Measurements from ENCODE around the gene LTBP3. TPM values are rescaled to one million over a fixed set of nuclear protein-coding genes. Genes with fewer than 3 reads are reported as not detected.

LTBP3 gene
- total and polyA plus RNA-seq, 3 donors from 2014 or later = 58.1 to 126 (median 112) TPM

- H3K27ac ChIP-seq = no peak overlapping the region
- intact Hi-C loops (cut with DNase I; ENCODE audit: low total_unique reads) = no loop called here
- no peak for DNase-seq
- no peak overlapping the region for H3K4me3 ChIP-seq
- H3K9me3 ChIP-seq = no peaks in the 10 kb centered on the region
- WGBS, 2 donors = 87% methylated on average over 3 of the region's 3 CpGs; no CpG with 5 or more reads in 1 of the 2 donors
- no peaks in the 10 kb centered on the region for H3K36me3 ChIP-seq (ENCODE audit: low read depth, missing control alignments)
- H3K27me3 ChIP-seq = no peaks in the 10 kb centered on the region
- peaks cover 4% of the 10 kb centered on the region for H3K4me1 ChIP-seq
- TF ChIP-seq POLR2A (IDR thresholded peaks at IDR 0.05) (no peak), CTCF (IDR thresholded peaks at IDR 0.05) (no peak)
These were observed 37.0 kb upstream of the LTBP3 start for GRCh38 chr11:65595131-65595530.

- H3K36me3 ChIP-seq (ENCODE audit: low read depth, missing control alignments) = no peaks in the 10 kb centered on the region
- intact Hi-C loops (cut with DNase I; ENCODE audit: low total_unique reads) = no loop called here
- 74 to 75% methylated on average over 9 to 24 of the region's 26 CpGs for WGBS, 2 donors
- H3K27ac ChIP-seq = no peak overlapping the region
- no peaks in the 10 kb centered on the region for H3K9me3 ChIP-seq
- H3K27me3 ChIP-seq = no peaks in the 10 kb centered on the region
- peak; percentile 57 for DNase-seq
- H3K4me1 ChIP-seq = peaks cover 7% of the 10 kb centered on the region
- H3K4me3 ChIP-seq = no peak overlapping the region
- no peak for TF ChIP-seq POLR2A (IDR thresholded peaks at IDR 0.05)
- TF ChIP-seq CTCF (IDR thresholded peaks at IDR 0.05) = peak in 2 of 3 experiments; percentile 45
These were observed 35.6 kb upstream of the LTBP3 start for GRCh38 chr11:65593518-65594414.

- 73 to 84% methylated on average over 3 to 22 of the region's 22 CpGs for WGBS, 2 donors
- Histone ChIP-seq H3K27me3 (no peaks in the 10 kb centered on the region), H3K9me3 (no peaks in the 10 kb centered on the region), H3K4me3 (peak overlapping the region in 1 of 2 donors; percentile 41), H3K36me3 (ENCODE audit: low read depth, missing control alignments) (no peaks in the 10 kb centered on the region), H3K27ac (no peak overlapping the region), H3K4me1 (peaks cover 12% of the 10 kb centered on the region)
- no peak for DNase-seq
- intact Hi-C loops (cut with DNase I; ENCODE audit: low total_unique reads) = no loop called here
- TF ChIP-seq CTCF (IDR thresholded peaks at IDR 0.05) (no peak), POLR2A (IDR thresholded peaks at IDR 0.05) (no peak)
These were observed 34.8 kb upstream of the LTBP3 start for GRCh38 chr11:65592858-65593517.

- Histone ChIP-seq H3K4me3 (peak overlapping the region; percentile 18 to 41), H3K9me3 (no peaks in the 10 kb centered on the region), H3K27ac (peak overlapping the region in 1 of 2 donors; percentile 18), H3K36me3 (ENCODE audit: low read depth, missing control alignments) (no peaks in the 10 kb centered on the region), H3K4me1 (peaks cover 18% of the 10 kb centered on the region), H3K27me3 (no peaks in the 10 kb centered on the region)
- intact Hi-C loops (cut with DNase I; ENCODE audit: low total_unique reads) = no loop called here
- TF ChIP-seq POLR2A (IDR thresholded peaks at IDR 0.05) (no peak), CTCF (IDR thresholded peaks at IDR 0.05) (no peak)
- no peak for DNase-seq
- 53 to 71% methylated on average over 72 to 102 of the region's 106 CpGs for WGBS, 2 donors
These were observed 34.0 kb upstream of the LTBP3 start for GRCh38 chr11:65591939-65592857.
